H9 (cell line): ENCODE data around the gene CYTH4. TPM values are rescaled to one million over a fixed set of nuclear protein-coding genes. Genes with fewer than 3 reads are reported as not detected.

Source experiments
- DNase-seq: peaks from one replicate; pipeline ENCODE4 v3.0.0-alpha.2; 2017
- H2AFZ ChIP-seq: one replicate; pipeline ENCODE4 v1.6.1; 2013; ENCODE audit warnings: mild to moderate bottlenecking, low read length, control low read depth, moderate library complexity
- H2AK5ac ChIP-seq: 2 replicates; pipeline ENCODE4 v1.6.1; 2013; ENCODE audit warnings: low read length, control low read depth, mixed read lengths; ENCODE audit not compliant: insufficient read length
- H2BK120ac ChIP-seq: one replicate; pipeline ENCODE4 v1.6.1; 2013; ENCODE audit warnings: low read depth, mild to moderate bottlenecking, low read length, control low read depth, inconsistent platforms; ENCODE audit not compliant: poor library complexity, severe bottlenecking
- H2BK12ac ChIP-seq: 2 replicates; pipeline ENCODE4 v1.6.1; 2013; ENCODE audit warnings: low read length, control low read depth, mixed read lengths, low read depth; ENCODE audit not compliant: insufficient read length
- H2BK15ac ChIP-seq: 2 replicates; pipeline ENCODE4 v1.6.1; 2013; ENCODE audit warnings: low read depth, low read length, control low read depth
- H2BK20ac ChIP-seq: one replicate; pipeline ENCODE4 v1.6.1; 2013; ENCODE audit warnings: low read depth, mild to moderate bottlenecking, low read length, control low read depth, inconsistent platforms; ENCODE audit not compliant: poor library complexity, severe bottlenecking
- H2BK5ac ChIP-seq: 2 replicates; pipeline ENCODE4 v1.6.1; 2013; ENCODE audit warnings: low read length, control low read depth, mixed read lengths; ENCODE audit not compliant: insufficient read length
- H3K14ac ChIP-seq: 2 replicates; pipeline ENCODE4 v1.6.1; 2013; ENCODE audit warnings: low read length, control low read depth; ENCODE audit not compliant: insufficient read depth
- H3K18ac ChIP-seq: 2 replicates; pipeline ENCODE4 v1.6.1; 2013; ENCODE audit warnings: low read depth, mild to moderate bottlenecking, mixed read lengths, low read length, control low read depth; ENCODE audit not compliant: insufficient read length
- H3K23ac ChIP-seq: 2 replicates; pipeline ENCODE4 v1.6.1; 2013; ENCODE audit warnings: low read length, control low read depth, mixed read lengths, low read depth; ENCODE audit not compliant: insufficient read length
- H3K23me2 ChIP-seq: 2 replicates; pipeline ENCODE4 v1.6.1; 2013; ENCODE audit warnings: low read depth, mild to moderate bottlenecking, mixed read lengths, low read length, control low read depth; ENCODE audit not compliant: insufficient read length, poor library complexity, severe bottlenecking
- H3K27ac ChIP-seq: 2 replicates; pipeline ENCODE4 v1.5.1; 2013; ENCODE audit warnings: low read length, control low read depth, mixed read lengths, low read depth; ENCODE audit not compliant: insufficient read length
- H3K27me3 ChIP-seq: 2 replicates; pipeline ENCODE4 v1.6.1; 2013; ENCODE audit warnings: low read length, control low read depth, inconsistent platforms; ENCODE audit not compliant: insufficient read depth
- H3K4ac ChIP-seq: 2 replicates; pipeline ENCODE4 v1.6.1; 2013; ENCODE audit warnings: low read depth, mild to moderate bottlenecking, control low read depth, inconsistent platforms, low read length, moderate library complexity
- H3K4me1 ChIP-seq: 2 replicates; pipeline ENCODE4 v1.6.1; 2013; ENCODE audit warnings: low read length, control low read depth, inconsistent platforms; ENCODE audit not compliant: insufficient read depth
- H3K4me2 ChIP-seq: 2 replicates; pipeline ENCODE4 v1.6.1; 2013; ENCODE audit warnings: low read length, control low read depth, mixed read lengths; ENCODE audit not compliant: insufficient read length, insufficient read depth
- H3K56ac ChIP-seq: 2 replicates; pipeline ENCODE4 v1.6.1; 2013; ENCODE audit warnings: low read depth, mild to moderate bottlenecking, mixed read lengths, low read length, control low read depth; ENCODE audit not compliant: insufficient read length
- H3K79me1 ChIP-seq: 2 replicates; pipeline ENCODE4 v1.6.1; 2013; ENCODE audit warnings: low read depth, mild to moderate bottlenecking, moderate library complexity, low read length, control low read depth, inconsistent platforms; ENCODE audit not compliant: insufficient read depth, poor library complexity, severe bottlenecking
- H3K79me2 ChIP-seq: 2 replicates; pipeline ENCODE4 v1.6.1; 2013; ENCODE audit warnings: low read length, control low read depth, inconsistent platforms; ENCODE audit not compliant: insufficient read depth
- H3K9ac ChIP-seq: 2 replicates; pipeline ENCODE4 v1.6.1; 2013; ENCODE audit warnings: low read length, control low read depth, mixed read lengths; ENCODE audit not compliant: insufficient read length; ENCODE audit errors: extremely low read depth
- H3K9me3 ChIP-seq: one replicate; pipeline ENCODE4 v1.6.1; 2013; ENCODE audit warnings: low read depth, low read length, inconsistent platforms; ENCODE audit not compliant: control insufficient read depth
- H3T11ph ChIP-seq: one replicate; pipeline ENCODE4 v1.6.1; 2013; ENCODE audit warnings: mild to moderate bottlenecking, low read length, control low read depth, inconsistent platforms
- H4K20me1 ChIP-seq: one replicate; pipeline ENCODE4 v1.6.1; 2013; ENCODE audit not compliant: control insufficient read depth, insufficient read length, insufficient read depth
- H4K5ac ChIP-seq: 2 replicates; pipeline ENCODE4 v1.6.1; 2013; ENCODE audit warnings: low read depth, mild to moderate bottlenecking, mixed read lengths, low read length, control low read depth; ENCODE audit not compliant: insufficient read length
- H4K8ac ChIP-seq: replicated peaks from 2 replicates; pipeline ENCODE4 v1.6.1; 2013; ENCODE audit warnings: low read length, control low read depth, mixed read lengths, low read depth; ENCODE audit not compliant: insufficient read length
- H4K91ac ChIP-seq: 2 replicates; pipeline ENCODE4 v1.6.1; 2013; ENCODE audit warnings: low read depth, mild to moderate bottlenecking, moderate library complexity, mixed read lengths, low read length, control low read depth; ENCODE audit not compliant: insufficient read length
- H3K27ac Mint-ChIP-seq, 3 experiments: 2 replicates in 2 of 3; 3 replicates in 1 of 3; pipeline ENCODE4 v1.8.0; 2020 to 2021; ENCODE audit warnings: mixed read lengths in 3 of 3, mild to moderate bottlenecking in 1 of 3, moderate library complexity in 1 of 3
- H3K27me3 Mint-ChIP-seq: 2 replicates; pipeline ENCODE4 v1.8.0; 2021; ENCODE audit warnings: low read depth, mild to moderate bottlenecking, moderate library complexity, mixed read lengths
- H3K36me3 Mint-ChIP-seq, 3 experiments: 2 replicates in 2 of 3; 3 replicates in 1 of 3; pipeline ENCODE4 v1.8.0; 2020 to 2021; ENCODE audit warnings: low read depth in 3 of 3, mixed read lengths in 3 of 3; ENCODE audit not compliant: insufficient read depth in 1 of 3
- H3K4me1 Mint-ChIP-seq, 2 experiments: 2 replicates each; pipeline ENCODE4 v1.8.0; 2020; ENCODE audit warnings: mixed read lengths in 2 of 2
- H3K4me3 Mint-ChIP-seq, 2 experiments: 2 replicates in 1 of 2; 3 replicates in 1 of 2; pipeline ENCODE4 v1.8.0; 2020 to 2021; ENCODE audit warnings: mild to moderate bottlenecking in 2 of 2, mixed read lengths in 2 of 2, moderate library complexity in 1 of 2
- H3K9me3 Mint-ChIP-seq, 2 experiments: 2 replicates in 1 of 2; 3 replicates in 1 of 2; pipeline ENCODE4 v1.8.0; 2020; ENCODE audit warnings: mild to moderate bottlenecking in 2 of 2, mixed read lengths in 2 of 2, moderate library complexity in 1 of 2
- CTCF ChIP-seq: fragments of 200-600 bp; sonication (generic); conservative IDR thresholded peaks from 3 replicates; pipeline ENCODE4 v1.8.0; 2021; ENCODE audit warnings: antibody characterized with exemption, mild to moderate bottlenecking
- WGBS: extraction: QIAGEN DNeasy Blood & Tissue Kit; methylation state at CpG from one replicate; pipeline ENCODE4 v1.1.7; 2013; ENCODE audit warnings: missing lambda C conversion rate, low lambda C conversion rate, mixed read lengths; ENCODE audit not compliant: insufficient read length; ENCODE audit errors: extremely low coverage; 5-methylcytosine and 5-hydroxymethylcytosine counted together
- total RNA-seq: library from RNA; stranded (reverse); gene quantifications from 2 replicates; pipeline ENCODE4 v1.2.1, GENCODE V29; 2021

Gene CYTH4
- total RNA-seq, 1 experiment from 2014 or later = not detected

DNA sequence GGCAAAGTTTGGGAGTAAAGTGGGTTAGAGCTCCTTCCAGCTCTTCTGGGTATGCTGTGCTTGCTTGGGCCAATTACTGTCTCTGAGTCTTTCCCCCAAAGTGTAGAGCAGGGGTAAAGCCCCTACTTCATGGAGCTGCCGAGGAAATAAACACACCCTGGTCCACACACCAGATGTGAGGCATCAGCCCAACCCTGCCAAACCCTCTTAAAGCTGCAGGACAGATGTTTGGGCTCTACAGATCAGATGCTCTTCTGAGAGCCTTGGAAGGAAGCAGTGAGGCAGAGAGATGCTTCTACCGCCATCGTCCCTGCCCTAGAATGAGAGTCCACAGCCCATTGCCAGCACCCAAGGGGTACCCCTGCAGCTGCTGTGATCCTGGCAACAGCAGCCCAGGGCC, 80.3 kb downstream of the CYTH4 start:
- H3K18ac ChIP-seq = no peak overlapping the region
- no peak overlapping the region for H2BK15ac ChIP-seq
- no peaks in the 10 kb centered on the region for H4K20me1 ChIP-seq
- no peaks in the 10 kb centered on the region for H3K9me3 Mint-ChIP-seq
- H3K79me2 ChIP-seq = no peaks in the 10 kb centered on the region
- H4K8ac ChIP-seq = no peak overlapping the region
- H3K27me3 Mint-ChIP-seq = peaks cover 24% of the 10 kb centered on the region
- no peak overlapping the region for H2BK20ac ChIP-seq
- no peaks in the 10 kb centered on the region for H3K23me2 ChIP-seq
- H3T11ph ChIP-seq = no peak overlapping the region
- H4K91ac ChIP-seq = no peak overlapping the region
- H2BK12ac ChIP-seq = no peak overlapping the region
- no peak overlapping the region for H2BK5ac ChIP-seq
- H3K4me1 Mint-ChIP-seq = peaks cover 15 to 34% of the 10 kb centered on the region in 2 experiments
- H3K4me1 ChIP-seq = no peaks in the 10 kb centered on the region
- H3K4ac ChIP-seq = no peak overlapping the region
- H3K9ac ChIP-seq = no peak overlapping the region
- H2BK120ac ChIP-seq = no peak overlapping the region
- H3K27ac ChIP-seq = no peak overlapping the region
- no peak overlapping the region for H3K4me3 Mint-ChIP-seq
- H3K36me3 Mint-ChIP-seq = no peaks in the 10 kb centered on the region; a peak in 1 of 7 replicates
- DNase-seq = no peak
- no peak for TF ChIP-seq CTCF
- H2AFZ ChIP-seq = no peak overlapping the region
- H3K14ac ChIP-seq = no peak overlapping the region
- H3K27me3 ChIP-seq = no peaks in the 10 kb centered on the region
- no peak overlapping the region for H3K27ac Mint-ChIP-seq
- H3K79me1 ChIP-seq = no peaks in the 10 kb centered on the region
- no CpG with 5 or more reads among the region's 3 CpGs for WGBS
- H3K9me3 ChIP-seq = no peaks in the 10 kb centered on the region
- H3K4me2 ChIP-seq = no peak overlapping the region
- H3K23ac ChIP-seq = no peak overlapping the region
- H4K5ac ChIP-seq = no peak overlapping the region
- H3K56ac ChIP-seq = no peak overlapping the region
- no peak overlapping the region for H2AK5ac ChIP-seq
